D341Med (cell line): Measurements from ENCODE around the gene FCGR3B.
"Not testable (repeated sequence)": the region's sequence is repeated elsewhere in the genome, so short reads cannot be mapped to it uniquely, and the experiment has no call there.

Source experiments
- DNase-seq: peaks from one replicate; pipeline ENCODE4 v3.0.0; 2012; ENCODE audit warnings: low spot score

FCGR3B gene

GRCh38 chr1:161631076-161631475 lies at the start of gene FCGR3B:
FCGR3B (minus strand) TSS chr1:161631176; CDS start chr1:161631094, 82 bp downstream.
- DNase-seq, result no peak

DNA sequence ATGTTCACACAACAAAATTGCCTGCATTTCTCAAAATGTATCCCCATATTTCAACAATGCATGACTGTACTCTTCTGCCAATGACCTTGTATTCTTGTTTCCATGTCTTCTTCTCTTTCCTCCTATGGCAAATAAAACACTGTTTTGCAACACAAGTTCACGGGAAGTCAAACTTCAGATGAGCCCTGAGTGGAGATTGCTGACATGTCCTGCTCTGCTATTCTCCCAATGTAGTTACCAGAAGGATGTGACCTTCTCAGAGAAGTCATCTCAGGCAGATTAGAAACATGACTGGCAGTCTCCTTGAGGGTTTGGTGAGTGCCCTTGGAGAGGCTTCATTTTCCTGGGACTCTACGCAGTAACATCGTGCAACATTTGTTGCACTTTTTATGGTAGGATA lies 47.5 kb upstream of the FCGR3B start:
- no peak for DNase-seq

DNA sequence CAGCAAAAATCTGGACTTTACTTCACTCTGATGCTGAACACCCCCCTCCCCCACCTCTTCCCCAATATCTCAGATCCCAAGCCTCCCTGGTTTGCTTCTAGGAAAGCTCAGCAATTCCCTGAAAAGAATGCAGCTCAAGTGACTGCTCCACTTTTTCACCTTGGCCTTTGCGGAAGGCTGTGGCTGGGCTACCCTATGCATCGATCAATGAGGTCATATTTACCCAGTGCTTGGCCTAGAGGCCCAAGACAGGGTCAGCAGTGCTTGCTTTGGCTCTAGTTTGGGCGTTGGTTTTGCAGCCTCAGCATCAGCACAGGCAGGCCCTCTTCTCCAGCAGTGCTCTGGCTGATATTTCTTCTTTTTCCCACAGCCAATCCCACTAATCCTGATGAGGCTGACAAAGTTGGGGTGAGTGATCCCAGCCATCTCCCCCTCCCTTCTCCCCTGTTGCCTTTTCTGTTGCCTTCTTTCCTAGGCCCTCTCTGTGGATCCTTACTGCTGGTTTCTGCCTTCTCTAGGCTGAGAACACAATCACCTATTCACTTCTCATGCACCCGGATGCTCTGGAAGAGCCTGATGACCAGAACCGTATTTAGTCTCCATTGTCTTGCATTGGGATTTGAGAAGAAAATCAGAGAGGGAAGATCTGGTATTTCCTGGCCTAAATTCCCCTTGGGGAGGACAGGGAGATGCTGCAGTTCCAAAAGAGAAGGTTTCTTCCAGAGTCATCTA lies 46.1 kb upstream of the FCGR3B start:
- no peak for DNase-seq

DNA sequence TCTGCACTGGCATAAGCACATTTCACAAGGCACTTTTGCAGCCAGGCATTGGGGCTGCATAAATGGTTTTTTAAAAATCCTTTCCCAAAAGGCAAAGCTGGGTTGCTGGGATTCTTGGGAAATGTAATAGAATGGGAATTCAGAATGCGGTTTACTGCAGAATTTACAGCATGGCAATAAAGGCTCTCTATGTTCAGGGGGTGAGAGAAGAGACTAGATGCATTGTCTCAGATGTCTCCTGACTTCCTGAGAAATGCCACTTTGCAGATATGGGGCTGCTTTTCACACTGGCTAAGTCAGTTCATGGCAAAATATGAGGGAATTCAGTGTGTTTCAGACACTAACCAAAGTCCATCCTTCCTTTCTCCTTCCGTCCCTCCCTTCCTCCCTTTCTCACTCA lies 45.5 kb upstream of the FCGR3B start:
- DNase-seq, result no peak

DNA sequence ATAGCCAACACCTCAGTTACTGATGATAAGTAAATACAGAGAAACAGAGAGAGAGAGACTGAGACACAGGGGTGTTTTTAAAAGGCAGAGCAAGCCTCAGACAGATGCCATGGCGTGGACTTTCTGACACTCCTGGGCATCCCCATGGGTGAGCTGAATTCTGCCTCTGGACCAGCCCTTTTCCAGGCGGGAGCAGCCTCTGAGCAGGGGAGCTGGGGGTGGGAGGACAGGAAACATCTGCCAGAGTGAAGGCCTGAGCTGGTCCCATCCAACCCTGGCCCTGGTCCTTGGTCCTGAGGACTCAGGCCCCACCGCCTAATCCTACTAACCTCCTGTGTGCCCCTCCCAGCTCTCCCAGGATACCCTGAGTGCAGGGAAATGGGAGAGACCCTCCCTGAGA lies 43.9 kb upstream of the FCGR3B start:
- DNase-seq, result not testable (repeated sequence)

- not testable (repeated sequence) for DNase-seq
These were observed 43.5 kb upstream of the FCGR3B start for GRCh38 chr1:161674447-161674846.

GRCh38 chr1:161673437-161673836 lies 42.5 kb upstream of the FCGR3B start:
- not testable (repeated sequence) for DNase-seq

- not testable (repeated sequence) for DNase-seq
These were observed 40.4 kb upstream of the FCGR3B start for GRCh38 chr1:161671045-161672020.

DNA sequence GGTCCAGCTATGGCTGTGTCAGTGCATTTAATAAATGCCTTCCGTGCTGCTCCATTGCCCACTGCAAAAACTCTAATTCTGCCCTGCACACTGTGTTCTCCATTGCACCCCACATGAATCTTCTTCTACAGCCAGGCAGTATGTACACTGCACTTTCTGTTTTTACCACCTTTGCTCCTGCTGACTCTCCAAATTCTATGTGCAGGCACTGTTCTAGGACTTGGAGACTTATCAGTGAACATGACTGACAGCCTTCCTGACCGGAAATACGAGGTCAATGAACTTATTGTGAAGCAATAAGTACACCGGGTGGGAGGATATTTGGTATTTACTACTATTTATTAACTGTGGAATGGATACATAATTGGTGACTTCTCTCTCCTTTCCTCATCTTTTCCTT lies 33.7 kb upstream of the FCGR3B start:
- DNase-seq, result not testable (repeated sequence)

DNA sequence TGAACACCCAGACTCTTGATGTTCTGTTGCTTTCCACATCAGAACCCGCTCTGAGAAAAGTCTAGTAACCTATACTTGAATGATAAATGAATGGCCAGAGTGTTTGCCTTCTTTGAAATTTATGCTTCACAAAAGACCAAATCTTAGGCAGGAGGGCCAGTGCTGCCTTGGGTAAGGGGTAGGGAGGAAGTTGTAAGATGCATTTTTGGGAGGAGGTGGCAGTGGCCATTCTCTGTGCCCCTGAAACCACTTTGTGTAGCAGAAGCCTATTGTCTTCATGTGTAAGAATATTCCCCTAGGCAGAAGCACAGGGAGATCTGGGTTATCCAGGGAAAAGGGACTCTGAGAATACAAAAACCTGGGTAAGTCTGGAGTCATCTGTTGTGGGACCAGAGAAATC lies 32.6 kb upstream of the FCGR3B start:
- not testable (repeated sequence) for DNase-seq

DNA sequence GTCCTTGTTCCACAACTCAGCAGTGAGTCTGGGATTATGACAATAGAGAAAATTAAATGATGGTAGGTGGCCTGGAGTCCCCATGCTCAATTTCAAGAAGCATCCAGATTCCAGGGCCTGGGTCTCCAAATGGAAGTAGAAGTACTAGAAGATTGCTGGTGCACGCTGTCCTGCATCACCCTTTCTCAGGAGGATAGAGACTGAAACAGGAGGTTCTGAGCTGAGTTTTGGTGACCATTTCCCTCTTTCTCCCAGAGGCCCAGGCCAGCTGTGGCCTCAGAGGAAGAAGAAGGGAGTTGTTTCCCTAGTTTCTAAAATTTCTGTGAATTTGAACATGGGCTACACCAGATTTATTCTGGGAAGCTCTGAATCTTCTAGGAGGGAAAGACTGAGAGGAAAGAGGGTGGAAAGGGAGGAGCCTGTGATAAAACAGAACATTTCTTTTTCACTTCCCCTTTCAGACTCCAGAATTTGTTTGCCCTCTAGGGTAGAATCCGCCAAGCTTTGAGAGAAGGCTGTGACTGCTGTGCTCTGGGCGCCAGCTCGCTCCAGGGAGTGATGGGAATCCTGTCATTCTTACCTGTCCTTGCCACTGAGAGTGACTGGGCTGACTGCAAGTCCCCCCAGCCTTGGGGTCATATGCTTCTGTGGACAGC lies 31.8 kb upstream of the FCGR3B start, which contains the start of gene FCGR2B:
FCGR2B (plus strand) TSS at position 460 of the 656 bp plus-strand sequence; CDS start at position 559, 99 bp downstream.
- not testable (repeated sequence) for DNase-seq

GRCh38 chr1:161661660-161662311 lies 30.8 kb upstream of the FCGR3B start:
- DNase-seq, result not testable (repeated sequence)

- not testable (repeated sequence) for DNase-seq
These were observed 27.5 kb upstream of the FCGR3B start for GRCh38 chr1:161658524-161658923.

GRCh38 chr1:161653971-161654370 lies 23.0 kb upstream of the FCGR3B start:
- not testable (repeated sequence) for DNase-seq

DNA sequence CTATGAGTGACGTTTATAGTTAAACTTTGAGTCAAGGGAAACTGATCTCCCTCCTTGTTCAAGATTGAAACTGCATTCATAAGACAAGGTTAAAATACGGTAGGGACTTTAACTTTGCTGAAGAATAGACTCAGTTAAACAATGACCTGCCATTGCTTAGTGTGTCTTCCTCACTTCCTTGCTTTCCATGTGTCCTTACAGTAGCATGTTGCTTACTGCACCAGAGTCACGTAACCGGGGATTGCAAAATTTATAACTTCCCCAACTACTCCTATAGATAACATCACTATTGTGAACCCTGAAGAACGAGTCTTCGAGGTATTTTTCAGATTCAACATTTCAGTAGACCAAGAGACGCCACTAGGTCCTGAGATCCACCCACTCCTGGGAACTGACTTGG lies 22.6 kb upstream of the FCGR3B start:
- not testable (repeated sequence) for DNase-seq

- not testable (repeated sequence) for DNase-seq
These were observed 16.8 kb upstream of the FCGR3B start for GRCh38 chr1:161647507-161648360.

GRCh38 chr1:161644855-161645254 lies 13.9 kb upstream of the FCGR3B start:
- DNase-seq, result not testable (repeated sequence)

GRCh38 chr1:161643481-161644208 lies 12.7 kb upstream of the FCGR3B start:
- not testable (repeated sequence) for DNase-seq

GRCh38 chr1:161642697-161643096 lies 11.7 kb upstream of the FCGR3B start:
- not testable (repeated sequence) for DNase-seq

GRCh38 chr1:161639203-161639602 lies 8.2 kb upstream of the FCGR3B start:
- DNase-seq, result not testable (repeated sequence)
